ENCODE results near the gene IL17RE.

Gene IL17RE

GRCh38 chr3:9903904-9904303 is 1.3 kb downstream of the IL17RE start:
- no peak for DNase-seq (ENCODE audit: low spot score)

- no peak for DNase-seq (ENCODE audit: low spot score)
Observed at GRCh38 chr3:9906480-9906879, 3.8 kb downstream of the IL17RE start.

DNA sequence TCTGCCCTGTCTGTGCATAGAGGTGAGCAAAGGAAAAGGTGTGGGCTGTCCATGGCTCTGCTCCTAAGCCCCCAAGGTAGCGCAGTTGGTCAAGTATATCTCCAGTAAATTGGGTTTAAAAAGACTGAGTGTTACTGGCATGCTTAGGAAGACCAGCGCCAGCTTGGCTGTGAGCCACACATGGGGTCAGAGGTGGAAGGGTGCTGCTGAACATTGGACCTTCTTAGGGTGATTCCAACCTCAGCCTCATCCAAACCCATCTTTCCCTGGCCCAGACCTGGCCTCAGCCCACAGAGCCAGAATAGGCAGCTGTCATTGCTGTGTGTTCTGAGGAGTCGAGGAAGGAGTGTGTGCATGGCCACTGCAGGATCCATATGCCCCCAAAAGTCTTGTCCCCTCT is 5.6 kb downstream of the IL17RE start:
- DNase-seq (ENCODE audit: low spot score): no peak

DNA sequence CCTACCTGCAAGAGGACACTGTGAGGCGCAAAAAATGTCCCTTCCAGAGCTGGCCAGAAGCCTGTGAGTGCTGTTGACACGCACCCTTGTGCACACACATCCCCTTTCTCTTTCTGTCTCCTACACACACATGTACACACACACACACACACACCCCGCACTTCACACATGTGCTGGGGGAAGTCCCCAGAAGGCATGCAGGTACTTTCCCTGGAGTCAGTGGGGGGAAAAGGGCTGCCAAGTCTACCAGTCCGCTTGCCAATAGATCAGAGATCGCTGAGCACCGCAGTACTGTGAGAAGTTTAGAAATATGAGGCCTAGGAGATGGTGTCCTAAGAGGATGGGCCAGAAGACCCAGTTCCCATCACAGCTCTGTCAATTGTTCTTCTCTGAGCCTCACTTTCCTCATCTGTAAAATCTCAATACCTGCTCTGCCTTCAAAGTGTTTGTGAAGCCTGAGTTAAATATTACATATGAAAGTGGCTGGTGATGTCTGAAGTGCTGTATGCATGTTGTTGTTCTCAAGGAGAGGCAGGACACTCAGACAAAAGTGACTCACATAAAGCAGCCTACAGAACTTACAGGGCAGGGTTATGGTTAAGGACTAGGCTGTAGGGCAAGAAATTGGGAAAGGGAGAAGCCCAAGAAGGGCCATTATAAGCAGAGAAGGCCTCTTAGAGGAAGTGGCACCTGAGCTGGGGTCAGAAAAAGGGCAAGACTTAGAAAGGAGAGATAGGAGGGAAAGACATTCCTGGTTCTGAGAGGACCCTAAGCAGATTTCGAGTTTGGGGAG is 6.8 kb downstream of the IL17RE start:
- DNase-seq (ENCODE audit: low spot score): no peak

GRCh38 chr3:9911863-9912262 is 9.2 kb downstream of the IL17RE start:
- DNase-seq (ENCODE audit: low spot score): no peak

GRCh38 chr3:9912294-9912935 is 9.8 kb downstream of the IL17RE start:
- DNase-seq (ENCODE audit: low spot score): no peak

GRCh38 chr3:9913601-9914000 is 11.0 kb downstream of the IL17RE start:
- DNase-seq (ENCODE audit: low spot score): no peak

DNA sequence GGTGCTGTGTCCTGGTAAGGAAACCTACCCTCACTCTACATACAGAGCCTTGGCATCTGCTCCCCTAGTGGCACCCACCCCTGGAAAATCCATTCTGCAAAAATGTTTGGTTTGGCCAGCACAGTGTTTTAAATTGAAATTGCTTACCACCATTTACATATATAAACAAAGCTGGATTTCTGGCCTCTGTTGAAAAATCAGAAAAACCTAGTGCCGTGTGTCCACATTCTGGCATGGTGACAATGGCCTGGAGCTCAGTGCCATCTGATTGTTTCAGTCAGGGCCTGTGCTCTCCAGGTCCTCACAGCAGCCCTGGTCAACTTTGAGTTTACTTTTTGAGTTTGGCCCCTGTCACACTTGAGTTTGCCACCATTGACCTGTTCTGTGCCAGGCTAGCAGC is 11.4 kb downstream of the IL17RE start:
- no peak for DNase-seq (ENCODE audit: low spot score)

- DNase-seq (ENCODE audit: low spot score): no peak
Observed at GRCh38 chr3:9914559-9915253, 12.1 kb downstream of the IL17RE start.

- DNase-seq (ENCODE audit: low spot score): peak; percentile 77
Observed at GRCh38 chr3:9915254-9916141, 12.8 kb downstream of the IL17RE start.

DNA sequence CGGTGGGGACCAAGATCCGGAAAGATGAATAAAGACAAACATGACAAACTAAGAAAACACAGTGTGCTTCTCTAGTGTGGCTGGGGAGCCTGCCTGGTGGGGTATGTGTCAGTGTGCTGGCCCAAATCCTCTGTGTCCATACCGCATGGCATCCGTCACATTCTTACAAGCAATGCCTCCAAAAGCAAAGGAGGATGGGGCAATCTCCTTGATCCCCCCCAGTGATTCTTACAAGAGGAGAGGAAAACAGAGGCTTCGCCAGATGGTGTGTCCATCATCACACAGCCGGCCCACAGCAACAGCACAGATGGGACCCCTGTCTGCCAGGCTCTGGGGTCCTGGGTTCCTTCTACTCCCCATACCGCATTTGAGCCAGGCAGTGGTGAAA is 13.7 kb downstream of the IL17RE start:
- peak; percentile 62 for DNase-seq (ENCODE audit: low spot score)

DNA sequence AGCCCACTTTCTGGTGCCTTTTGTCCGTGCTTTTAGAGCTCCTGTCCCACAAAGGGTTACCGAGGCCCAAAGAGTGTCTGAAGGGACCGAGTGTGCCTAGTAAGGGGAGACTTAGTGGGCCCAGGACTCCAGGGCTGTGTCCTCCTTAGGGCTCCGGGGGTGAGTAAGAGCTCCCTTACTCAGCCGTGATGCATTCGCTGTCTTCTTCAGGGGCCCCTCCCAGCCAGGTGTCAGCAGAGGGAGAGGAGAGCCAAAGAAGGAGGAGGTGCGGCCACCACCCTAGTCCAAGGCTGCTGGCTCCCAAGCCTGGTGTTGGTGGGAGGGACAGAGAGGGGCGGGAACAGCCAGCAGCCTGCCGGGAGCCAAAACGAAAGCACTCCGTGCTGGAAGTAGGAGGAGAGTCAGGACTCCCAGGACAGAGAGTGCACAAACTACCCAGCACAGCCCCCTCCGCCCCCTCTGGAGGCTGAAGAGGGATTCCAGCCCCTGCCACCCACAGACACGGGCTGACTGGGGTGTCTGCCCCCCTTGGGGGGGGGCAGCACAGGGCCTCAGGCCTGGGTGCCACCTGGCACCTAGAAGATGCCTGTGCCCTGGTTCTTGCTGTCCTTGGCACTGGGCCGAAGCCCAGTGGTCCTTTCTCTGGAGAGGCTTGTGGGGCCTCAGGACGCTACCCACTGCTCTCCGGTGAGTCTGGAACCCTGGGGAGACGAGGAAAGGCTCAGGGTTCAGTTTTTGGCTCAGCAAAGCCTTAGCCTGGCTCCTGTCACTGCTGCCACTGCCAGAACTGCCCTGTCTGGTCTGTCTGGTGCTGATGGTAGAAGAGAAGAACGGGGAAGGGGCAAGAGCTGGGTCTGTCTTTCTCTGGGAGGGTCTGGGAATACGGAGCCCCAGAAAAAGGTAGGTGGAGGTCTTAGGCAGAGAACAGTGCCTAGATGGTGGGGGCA is 14.4 kb downstream of the IL17RE start, which contains the start of gene IL17RC:
Gene IL17RC, plus strand, starts transcription at position 365 of the 947 bp plus-strand sequence. Its CDS starts 218 bp downstream, at position 583.
- peak; percentile 93 for DNase-seq (ENCODE audit: low spot score)

GRCh38 chr3:9917820-9918219 is 15.2 kb downstream of the IL17RE start:
- DNase-seq (ENCODE audit: low spot score): no peak

DNA sequence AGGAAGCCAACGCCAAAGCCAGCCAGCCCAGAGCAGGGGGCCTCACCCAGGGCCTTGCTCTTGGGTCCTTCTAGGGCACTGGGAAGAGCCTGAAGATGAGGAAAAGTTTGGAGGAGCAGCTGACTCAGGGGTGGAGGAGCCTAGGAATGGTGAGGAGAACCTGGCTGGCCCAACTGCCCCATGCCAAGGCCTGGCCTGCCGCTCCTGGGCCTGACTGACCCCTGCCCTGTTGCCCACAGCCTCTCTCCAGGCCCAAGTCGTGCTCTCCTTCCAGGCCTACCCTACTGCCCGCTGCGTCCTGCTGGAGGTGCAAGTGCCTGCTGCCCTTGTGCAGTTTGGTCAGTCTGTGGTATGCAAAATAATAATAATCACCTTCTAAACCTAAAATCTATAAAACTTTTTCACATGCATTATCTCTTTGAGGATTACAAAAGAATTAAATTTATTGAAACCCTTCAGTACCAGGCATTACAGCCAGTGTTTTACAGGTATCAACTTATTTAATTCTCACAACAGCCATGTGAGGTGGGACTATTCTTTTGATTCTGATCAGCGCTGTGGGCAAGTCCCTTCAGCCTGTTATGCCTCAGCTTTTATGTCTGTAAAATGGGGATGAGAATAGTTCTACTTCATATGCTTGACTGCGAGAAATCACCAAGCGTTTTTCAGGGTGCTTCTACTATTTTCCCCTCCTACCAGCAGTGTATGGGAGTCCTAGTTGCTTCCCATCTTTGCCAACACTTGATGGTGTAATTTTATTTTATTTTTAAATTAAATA is 15.8 kb downstream of the IL17RE start:
- no peak for DNase-seq (ENCODE audit: low spot score)

DNA sequence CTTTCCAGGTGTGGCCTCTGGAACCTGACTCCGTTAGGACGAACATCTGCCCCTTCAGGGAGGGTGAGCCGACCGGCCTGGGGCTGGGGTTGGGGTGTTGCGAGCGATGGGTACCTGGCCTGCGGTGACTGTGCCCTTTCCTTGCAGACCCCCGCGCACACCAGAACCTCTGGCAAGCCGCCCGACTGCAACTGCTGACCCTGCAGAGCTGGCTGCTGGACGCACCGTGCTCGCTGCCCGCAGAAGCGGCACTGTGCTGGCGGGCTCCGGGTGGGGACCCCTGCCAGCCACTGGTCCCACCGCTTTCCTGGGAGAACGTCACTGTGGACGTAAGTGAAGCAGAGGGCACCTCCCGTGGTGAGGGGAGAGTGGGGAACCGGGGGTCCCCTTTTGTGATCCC is 25.5 kb downstream of the IL17RE start:
- no peak for DNase-seq (ENCODE audit: low spot score)

DNA sequence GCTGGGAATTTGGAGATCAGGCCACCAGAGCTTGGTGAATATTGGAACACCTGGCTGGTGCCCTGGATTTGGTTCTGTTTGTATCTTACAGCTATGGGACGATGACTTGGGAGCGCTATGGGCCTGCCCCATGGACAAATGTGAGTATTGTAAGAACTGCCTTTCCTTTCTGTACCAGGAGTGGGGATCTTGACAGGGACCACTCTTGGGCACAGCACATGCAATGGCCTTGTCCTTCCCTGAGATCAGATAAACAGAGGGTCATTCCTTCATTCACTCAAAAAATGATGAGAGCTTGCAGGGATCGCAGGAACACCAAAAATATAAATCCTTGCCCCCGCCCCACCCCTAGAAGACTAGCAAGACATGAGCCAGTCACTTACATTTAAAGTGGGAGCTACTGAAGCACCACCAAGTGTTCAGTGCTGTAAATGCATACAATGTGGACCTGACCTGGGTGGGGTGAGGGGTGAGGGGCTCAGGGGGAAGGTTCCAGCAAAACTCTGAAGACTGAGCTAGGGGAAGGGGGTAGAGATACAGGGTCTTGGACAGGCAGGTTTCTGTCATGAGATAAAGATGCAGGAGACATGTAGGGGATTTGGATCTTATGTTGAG is 28.3 kb downstream of the IL17RE start:
- no peak for DNase-seq (ENCODE audit: low spot score)

DNA sequence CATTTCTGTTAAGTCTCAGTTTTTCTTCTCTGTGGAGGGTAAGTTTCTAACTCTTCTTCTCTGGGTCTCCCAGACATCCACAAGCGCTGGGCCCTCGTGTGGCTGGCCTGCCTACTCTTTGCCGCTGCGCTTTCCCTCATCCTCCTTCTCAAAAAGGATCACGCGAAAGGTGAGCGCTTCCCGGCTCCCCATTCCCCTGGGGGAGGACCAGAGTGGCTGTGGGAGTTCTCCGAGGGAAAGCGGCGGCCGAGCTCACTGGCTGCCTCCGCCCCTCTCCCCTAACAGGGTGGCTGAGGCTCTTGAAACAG is 29.8 kb downstream of the IL17RE start:
- DNase-seq (ENCODE audit: low spot score): no peak

- peak; percentile 87 for DNase-seq (ENCODE audit: low spot score)
Observed at GRCh38 chr3:9932843-9933560, 30.4 kb downstream of the IL17RE start.

Data from AG20443 (cell line).